K562 (cell line): Measurements from ENCODE around the gene INTS1. TPM values are rescaled to one million over a fixed set of nuclear protein-coding genes. Genes with fewer than 3 reads are reported as not detected.
A peak's percentile ranks its signal among the peaks of the same experiment; 100 is the strongest.

Source experiments
- CCNT2 ChIP-seq: IDR thresholded peaks from 2 replicates; pipeline ENCODE4 v1.6.1; 2011; ENCODE audit warnings: borderline replicate concordance, low read depth, mild to moderate bottlenecking, moderate library complexity, mixed read lengths, low read length; ENCODE audit not compliant: insufficient read length; ENCODE audit errors: extremely low read depth
- CEBPG ChIP-seq, 3 experiments: fragments of 200-800 bp in 1 of 3; sonication (Bioruptor generic) in 1 of 3; sonication (generic) in 1 of 3; formaldehyde crosslinking in 1 of 3; IDR thresholded peaks in 2 of 3; conservative IDR thresholded peaks in 1 of 3; 2 replicates each; pipeline versions ENCODE4 v1.6.1 to v1.8.0; 2016 to 2022; ENCODE audit warnings: missing compliant biosample characterization in 2 of 3, missing genetic modification characterization in 2 of 3, mild to moderate bottlenecking in 1 of 3, missing genetic modification reagents in 1 of 3
- ELF2 ChIP-seq: fragments of 250-450 bp; sonication (Bioruptor Pico); IDR thresholded peaks from 2 replicates; pipeline ENCODE4 v1.5.0; 2021; ENCODE audit warnings: mild to moderate bottlenecking
- HMBOX1 ChIP-seq: sonication (generic); IDR thresholded peaks from 2 replicates; pipeline ENCODE4 v1.6.1; 2016
- ID3 ChIP-seq, 2 experiments: fragments of 250-450 bp in 1 of 2; fragments of 450-650 bp in 1 of 2; sonication (Bioruptor Pico) in 1 of 2; IDR thresholded peaks; 2 replicates each; pipeline versions ENCODE4 v1.6.1 to v1.8.0; 2016 to 2021; ENCODE audit warnings: mild to moderate bottlenecking in 2 of 2, moderate library complexity in 2 of 2, missing compliant biosample characterization in 1 of 2, missing genetic modification characterization in 1 of 2
- NR2C2 ChIP-seq, 2 experiments: fragments of 200-800 bp in 1 of 2; sonication (Bioruptor generic) in 1 of 2; sonication (generic) in 1 of 2; formaldehyde crosslinking in 1 of 2; IDR thresholded peaks; 2 replicates each; pipeline versions ENCODE4 v1.6.1 to v1.8.0; 2016 to 2022; ENCODE audit warnings: mild to moderate bottlenecking in 1 of 2, missing compliant biosample characterization in 1 of 2, missing genetic modification characterization in 1 of 2, missing genetic modification reagents in 1 of 2
- PHB ChIP-seq: fragments of 250-450 bp; sonication (Bioruptor Pico); IDR thresholded peaks from 2 replicates; pipeline ENCODE4 v1.5.0; 2021
- RBM14 ChIP-seq: fragments of 200-400 bp; formaldehyde crosslinking; IDR thresholded peaks from 2 replicates; pipeline ENCODE4 v1.6.1; 2018; ENCODE audit warnings: low read depth, mild to moderate bottlenecking, low read length, moderate library complexity, borderline replicate concordance; ENCODE audit not compliant: insufficient read depth
- RBM25 ChIP-seq: fragments of 200-400 bp; formaldehyde crosslinking; IDR thresholded peaks from 2 replicates; pipeline ENCODE4 v1.6.1; 2018; ENCODE audit warnings: low read length, low read depth, moderate library complexity; ENCODE audit not compliant: severe bottlenecking
- SMAD2 ChIP-seq: fragments of 150-350 bp; IDR thresholded peaks from 2 replicates; pipeline ENCODE4 v1.6.1; 2014; ENCODE audit warnings: low read depth, mild to moderate bottlenecking, low read length
- SMAD3 ChIP-seq: fragments of 450-650 bp; formaldehyde crosslinking; conservative IDR thresholded peaks from 2 replicates; pipeline ENCODE4 v1.4.0; 2020; ENCODE audit warnings: mild to moderate bottlenecking
- SMARCE1 ChIP-seq: fragments of 450-650 bp; IDR thresholded peaks from 2 replicates; pipeline ENCODE4 v1.7.1; 2016; ENCODE audit warnings: mild to moderate bottlenecking
- TCF15 ChIP-seq: fragments of 250-450 bp; sonication (Bioruptor Pico); IDR thresholded peaks from 2 replicates; pipeline ENCODE4 v1.8.0; 2022; ENCODE audit warnings: moderate library complexity, mild to moderate bottlenecking, inconsistent platforms
- TGIF2 ChIP-seq: sonication (generic); formaldehyde crosslinking; IDR thresholded peaks from 2 replicates; pipeline ENCODE4 v1.8.1; 2022; ENCODE audit warnings: mild to moderate bottlenecking, missing genetic modification reagents, moderate library complexity
- TSC22D4 ChIP-seq: fragments of 450-650 bp; IDR thresholded peaks from 2 replicates; pipeline ENCODE4 v1.6.1; 2016; ENCODE audit warnings: missing genetic modification characterization, missing biosample characterization, control low read depth
- ZNF24 ChIP-seq: fragments of 450-650 bp; IDR thresholded peaks from 2 replicates; pipeline ENCODE4 v1.6.1; 2016
- ZNF589 ChIP-seq: fragments of 200-800 bp; sonication (Bioruptor generic); IDR thresholded peaks from 2 replicates; pipeline ENCODE4 v1.6.1; 2016; ENCODE audit warnings: low read depth, missing genetic modification characterization, missing compliant biosample characterization
- ZNF79 ChIP-seq: fragments of 250-450 bp; sonication (Bioruptor Pico); IDR thresholded peaks from 2 replicates; pipeline ENCODE4 v1.4.0; 2020; ENCODE audit warnings: low read depth, mild to moderate bottlenecking, moderate library complexity
- polyA plus RNA-seq, 8 experiments: library from polyadenylated mRNA; depleted of rRNA in 4 of 8; stranded (reverse) in 5 of 8; unstranded in 3 of 8; fragments of >200 nt; fragmentation: Nextera tagmentation in 2 of 8; fragmentation: Illumina TruSeq in 1 of 8; extraction: Ambion mirVana in 2 of 8; extraction: Trizol in 1 of 8; gene quantifications; 2 replicates each; pipeline versions ENCODE4 v1.2.1 to v1.2.3, GENCODE V29; 2011 to 2014; ENCODE audit warnings: inconsistent platforms in 1 of 8, missing spikeins in 1 of 8
- total RNA-seq, 7 experiments: library from RNA; depleted of rRNA in 6 of 7; stranded (reverse); fragments of >200 nt in 6 of 7; fragmentation: Illumina TruSeq in 2 of 7; extraction: Trizol in 2 of 7; gene quantifications; 2 replicates each; pipeline versions ENCODE4 v1.2.1 to v1.2.3, GENCODE V29; 2011 to 2021; ENCODE audit warnings: low replicate concordance in 1 of 7
- TF ChIP-seq, protein P1 (sequence below): fragments of 250-450 bp; sonication (Bioruptor Pico); IDR thresholded peaks from 2 replicates; pipeline ENCODE4 v1.8.0; 2021; ENCODE audit warnings: borderline replicate concordance, mild to moderate bottlenecking, moderate library complexity; ENCODE audit not compliant: poor library complexity, severe bottlenecking
- TF ChIP-seq, protein P2 (sequence below): fragments of 250-450 bp; sonication (Bioruptor Pico); IDR thresholded peaks from 2 replicates; pipeline ENCODE4 v1.5.0; 2020; ENCODE audit warnings: mild to moderate bottlenecking, borderline replicate concordance

Gene INTS1
- total and polyA plus RNA-seq, 9 of the 15 experiments (the other 6 are each of a cell fraction or from before 2014, with no cell fraction given) = 0.34 to 119 (median 18.5) TPM

- TF ChIP-seq, protein P1, sequence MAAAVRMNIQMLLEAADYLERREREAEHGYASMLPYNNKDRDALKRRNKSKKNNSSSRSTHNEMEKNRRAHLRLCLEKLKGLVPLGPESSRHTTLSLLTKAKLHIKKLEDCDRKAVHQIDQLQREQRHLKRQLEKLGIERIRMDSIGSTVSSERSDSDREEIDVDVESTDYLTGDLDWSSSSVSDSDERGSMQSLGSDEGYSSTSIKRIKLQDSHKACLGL (CRISPR knock-in tag) = no peak
- TF ChIP-seq RBM14 (no peak), ZNF24 (no peak), ZNF589 (CRISPR knock-in tag) (no peak), TCF15 (CRISPR knock-in tag) (no peak), SMAD2 (no peak), RBM25 (peak; percentile 35), SMARCE1 (no peak), ELF2 (CRISPR knock-in tag) (peak; percentile 52; the same call in 1 of the 2 replicates), HMBOX1 (no peak), TGIF2 (CRISPR knock-in tag) (0 out of 2 replicates have a peak, but pooled peaks have one; percentile 71), NR2C2 (CRISPR knock-in tag; IDR thresholded peaks at IDR 0.05) (peak; percentile 96), NR2C2 (tag; IDR thresholded peaks at IDR 0.05) (peak; percentile 100), CCNT2 (peak; percentile 88), ID3 (CRISPR knock-in tag; IDR thresholded peaks at IDR 0.05) (no peak), ID3 (tag; IDR thresholded peaks at IDR 0.05) (no peak), SMAD3 (no peak), ZNF79 (CRISPR knock-in tag) (no peak), PHB (CRISPR knock-in tag) (no peak), TSC22D4 (tag) (no peak), CEBPG (CRISPR knock-in tag; IDR thresholded peaks at IDR 0.05) (no peak), CEBPG (tag; conservative IDR thresholded peaks at IDR 0.05 in 1 of 2, IDR thresholded peaks at IDR 0.05 in 1 of 2) (no peak)
- TF ChIP-seq, protein P2, sequence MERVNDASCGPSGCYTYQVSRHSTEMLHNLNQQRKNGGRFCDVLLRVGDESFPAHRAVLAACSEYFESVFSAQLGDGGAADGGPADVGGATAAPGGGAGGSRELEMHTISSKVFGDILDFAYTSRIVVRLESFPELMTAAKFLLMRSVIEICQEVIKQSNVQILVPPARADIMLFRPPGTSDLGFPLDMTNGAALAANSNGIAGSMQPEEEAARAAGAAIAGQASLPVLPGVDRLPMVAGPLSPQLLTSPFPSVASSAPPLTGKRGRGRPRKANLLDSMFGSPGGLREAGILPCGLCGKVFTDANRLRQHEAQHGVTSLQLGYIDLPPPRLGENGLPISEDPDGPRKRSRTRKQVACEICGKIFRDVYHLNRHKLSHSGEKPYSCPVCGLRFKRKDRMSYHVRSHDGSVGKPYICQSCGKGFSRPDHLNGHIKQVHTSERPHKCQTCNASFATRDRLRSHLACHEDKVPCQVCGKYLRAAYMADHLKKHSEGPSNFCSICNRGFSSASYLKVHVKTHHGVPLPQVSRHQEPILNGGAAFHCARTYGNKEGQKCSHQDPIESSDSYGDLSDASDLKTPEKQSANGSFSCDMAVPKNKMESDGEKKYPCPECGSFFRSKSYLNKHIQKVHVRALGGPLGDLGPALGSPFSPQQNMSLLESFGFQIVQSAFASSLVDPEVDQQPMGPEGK (CRISPR knock-in tag) = no peak
These were observed at the start of gene INTS1 (continued) for GRCh38 chr7:1503816-1504775.
